GM12892 (cell line): ENCODE data around the gene OR2J2.
"Not testable (repeated sequence)": the region's sequence is repeated elsewhere in the genome, so short reads cannot be mapped to it uniquely, and the experiment has no call there.

Source experiments
- POLR2A ChIP-seq: IDR thresholded peaks from 2 replicates; pipeline ENCODE4 v1.6.1; 2011; ENCODE audit warnings: low read depth, low read length, control low read depth
- POLR2AphosphoS5 ChIP-seq: IDR thresholded peaks from 2 replicates; pipeline ENCODE4 v1.6.1; 2011; ENCODE audit warnings: low read depth, low read length, control low read depth
- TAF1 ChIP-seq: IDR thresholded peaks from 2 replicates; pipeline ENCODE4 v1.6.1; 2011; ENCODE audit warnings: low read depth, mild to moderate bottlenecking, control low read depth, low read length, borderline replicate concordance

GRCh38 chr6:29188659-29189058, 18.0 kb downstream of the OR2J2 start:
- TF ChIP-seq POLR2A, POLR2AphosphoS5, TAF1: not testable (repeated sequence)
